ENCODE measurements around the gene PPOX.

- TF ChIP-seq TAF1 (IDR thresholded peaks at IDR 0.05; ENCODE audit: borderline replicate concordance, low read depth, low read length), result no peak
- TF ChIP-seq POLR2A (IDR thresholded peaks at IDR 0.05; ENCODE audit: low read depth, low read length), result no peak
- no peak for TF ChIP-seq POLR2AphosphoS5 (IDR thresholded peaks at IDR 0.05; ENCODE audit: low read depth, low read length)
Measured at GRCh38 chr1:161121834-161122233, 44.4 kb upstream of the PPOX start.

All from GM12892 (cell line).